Measurements from ENCODE around the gene PTTG1IP. TPM values are rescaled to one million over a fixed set of nuclear protein-coding genes. Genes with fewer than 3 reads are reported as not detected.
"Not testable (repeated sequence)": the region's sequence is repeated elsewhere in the genome, so short reads cannot be mapped to it uniquely, and the experiment has no call there.

Gene PTTG1IP
- total and polyA plus RNA-seq, 10 of the 15 experiments (the other 5 are each of a cell fraction or from before 2014, with no cell fraction given), result 2.4 to 56.4 (median 44.4) TPM

GRCh38 chr21:44832516-44833255 lies 40.8 kb downstream of the PTTG1IP start:
- TF ChIP-seq RAD51 (IDR thresholded peaks at IDR 0.05), result peak; percentile 48; the same call in 1 of the 2 replicates
- H3K4me3 ChIP-seq; CTCF ChIA-PET; H3K36me3 ChIP-seq (ENCODE audit: control insufficient read depth in 2 of 2, insufficient read depth in 2 of 2, low read length in 1 of 2); BruUV-seq (replicated peaks); H4K20me1 ChIP-seq (ENCODE audit: control insufficient read depth, insufficient read depth); H3K27me3 ChIP-seq (replicated peaks in 1 of 2; ENCODE audit: control insufficient read depth in 2 of 2, insufficient read depth in 2 of 2, low read length in 1 of 2); H3K9ac ChIP-seq (ENCODE audit: control insufficient read depth, insufficient read depth, low read length); H3K4me2 ChIP-seq (ENCODE audit: control insufficient read depth, insufficient read depth); H3K27ac ChIP-seq (ENCODE audit: control insufficient read depth, insufficient read depth); RAD21 ChIA-PET (ENCODE audit: unreplicated experiment); ATAC-seq; H3K79me2 ChIP-seq (ENCODE audit: control insufficient read depth, insufficient read depth, low read length); H2AFZ ChIP-seq (ENCODE audit: control insufficient read depth, low read depth, low read length); H3K9me3 ChIP-seq (replicated peaks; ENCODE audit: control insufficient read depth, insufficient read depth, low read length); H3K4me1 ChIP-seq (ENCODE audit: control insufficient read depth, insufficient read depth, low read length); in situ Hi-C loops (cut with MboI); SMC1A ChIA-PET (ENCODE audit: uncharacterized antibody, unreplicated experiment); POLR2A ChIA-PET; FAIRE-seq; DNase-seq (ENCODE audit: low read depth, low spot score); intact Hi-C loops (cut with micrococcal nuclease; ENCODE audit: unreplicated experiment): not testable (repeated sequence)
- 78% methylated on average over 23 of the region's 23 CpGs for WGBS (ENCODE audit: insufficient coverage, insufficient replicate concordance, low lambda C conversion rate, missing lambda C conversion rate)

GRCh38 chr21:44831227-44831860 lies 42.1 kb downstream of the PTTG1IP start:
- H3K9ac ChIP-seq (ENCODE audit: control insufficient read depth, insufficient read depth, low read length), result no peak overlapping the region
- no peaks in the 10 kb centered on the region for H4K20me1 ChIP-seq (ENCODE audit: control insufficient read depth, insufficient read depth)
- no peak for DNase-seq (ENCODE audit: low read depth, low spot score)
- peaks cover 8% of the 10 kb centered on the region for H3K9me3 ChIP-seq (replicated peaks; ENCODE audit: control insufficient read depth, insufficient read depth, low read length)
- no peaks in the 10 kb centered on the region for H3K4me1 ChIP-seq (ENCODE audit: control insufficient read depth, insufficient read depth, low read length)
- H3K79me2 ChIP-seq (ENCODE audit: control insufficient read depth, insufficient read depth, low read length), result no peaks in the 10 kb centered on the region
- H3K4me3 ChIP-seq, result no peak overlapping the region
- ChIA-PET POLR2A (interaction anchor here (0.9 kb wide), 1 partner anchor 51 kb away, joined by 3 read pairs; no protein-coding TSS in a partner anchor), SMC1A (ENCODE audit: uncharacterized antibody, unreplicated experiment) (no interaction called here), RAD21 (ENCODE audit: unreplicated experiment) (no interaction called here), CTCF (no interaction called here)
- in situ Hi-C loops (cut with MboI) (no loop called here), intact Hi-C loops (cut with micrococcal nuclease; ENCODE audit: unreplicated experiment) (no loop called here)
- H2AFZ ChIP-seq (ENCODE audit: control insufficient read depth, low read depth, low read length), result no peak overlapping the region
- H3K27me3 ChIP-seq (replicated peaks in 1 of 2; ENCODE audit: control insufficient read depth in 2 of 2, insufficient read depth in 2 of 2, low read length in 1 of 2), result no peaks in the 10 kb centered on the region
- no peak for ATAC-seq
- no peak for FAIRE-seq
- 10% methylated on average over 7 of the region's 7 CpGs for WGBS (ENCODE audit: insufficient coverage, insufficient replicate concordance, low lambda C conversion rate, missing lambda C conversion rate)
- no peak overlapping the region for H3K27ac ChIP-seq (ENCODE audit: control insufficient read depth, insufficient read depth)
- no peaks in the 10 kb centered on the region for H3K36me3 ChIP-seq (ENCODE audit: control insufficient read depth in 2 of 2, insufficient read depth in 2 of 2, low read length in 1 of 2)
- BruUV-seq (replicated peaks), result no TSS peak
- no peak overlapping the region for H3K4me2 ChIP-seq (ENCODE audit: control insufficient read depth, insufficient read depth)
- TF ChIP-seq PKNOX1 (IDR thresholded peaks at IDR 0.05), result no peak
- TF ChIP-seq BACH1 (IDR thresholded peaks at IDR 0.05; ENCODE audit: borderline replicate concordance), result no peak
- TF ChIP-seq DPF2 (IDR thresholded peaks at IDR 0.05), result no peak
- no peak for TF ChIP-seq SP1 (IDR thresholded peaks at IDR 0.05; ENCODE audit: low read depth, low read length)
- no peak for TF ChIP-seq ZZZ3 (IDR thresholded peaks at IDR 0.05; ENCODE audit: control insufficient read depth, insufficient read length, low read depth)
- TF ChIP-seq MEF2B (IDR thresholded peaks at IDR 0.05; ENCODE audit: partially characterized antibody, poor library complexity, severe bottlenecking), result no peak
- TF ChIP-seq JUND (IDR thresholded peaks at IDR 0.05; ENCODE audit: low read depth, low read length), result no peak
- TF ChIP-seq ZBTB40 (IDR thresholded peaks at IDR 0.05; ENCODE audit: borderline replicate concordance), result no peak
